Gastroesophageal sphincter (tissue), 3 donors: ENCODE data around the gene ATP2B2.

Experiments used
- EP300 ChIP-seq: sonication (generic); formaldehyde crosslinking; IDR thresholded peaks from one replicate; pipeline ENCODE4 v1.6.1; 2017; ENCODE audit warnings: antibody characterized with exemption, mild to moderate bottlenecking
- POLR2A ChIP-seq, 2 donors: fragments of 450-650 bp; IDR thresholded peaks; one replicate each; pipeline ENCODE4 v1.6.1; 2017; ENCODE audit warnings: antibody characterized with exemption in 2 of 2, mild to moderate bottlenecking in 2 of 2, moderate library complexity in 1 of 2
- TF ChIP-seq, protein P1 (sequence below), 4 experiments: fragments of 200-600 bp in 2 of 4; fragments of 450-650 bp in 2 of 4; sonication (generic) in 1 of 4; IDR thresholded peaks; one replicate each; pipeline ENCODE4 v1.5.1; 2017 to 2019; ENCODE audit warnings: antibody characterized with exemption in 4 of 4, mild to moderate bottlenecking in 2 of 4, moderate library complexity in 2 of 4

DNA sequence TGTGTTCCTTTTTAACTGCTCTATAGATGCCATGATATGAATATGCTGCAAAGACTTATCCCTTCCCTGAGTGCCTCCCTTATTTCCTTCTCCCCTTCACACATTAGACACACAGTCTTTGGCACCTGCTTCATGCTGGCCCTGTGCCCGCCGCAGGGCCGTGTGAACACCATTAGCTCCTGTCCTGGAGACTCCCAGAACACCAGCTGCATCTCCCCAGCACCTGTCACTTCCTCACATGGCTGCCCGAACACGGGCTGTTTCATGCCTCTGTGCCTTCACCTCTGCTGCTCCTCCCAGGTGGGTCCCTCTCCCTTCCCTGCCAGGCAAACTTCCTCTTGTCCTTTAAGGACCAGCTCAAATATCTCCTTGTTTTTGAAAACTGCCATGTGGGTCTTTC is 144.0 kb downstream of the ATP2B2 start:
- TF ChIP-seq POLR2A (IDR thresholded peaks at IDR 0.05) (no peak), EP300 (no peak)
- TF ChIP-seq, protein P1, sequence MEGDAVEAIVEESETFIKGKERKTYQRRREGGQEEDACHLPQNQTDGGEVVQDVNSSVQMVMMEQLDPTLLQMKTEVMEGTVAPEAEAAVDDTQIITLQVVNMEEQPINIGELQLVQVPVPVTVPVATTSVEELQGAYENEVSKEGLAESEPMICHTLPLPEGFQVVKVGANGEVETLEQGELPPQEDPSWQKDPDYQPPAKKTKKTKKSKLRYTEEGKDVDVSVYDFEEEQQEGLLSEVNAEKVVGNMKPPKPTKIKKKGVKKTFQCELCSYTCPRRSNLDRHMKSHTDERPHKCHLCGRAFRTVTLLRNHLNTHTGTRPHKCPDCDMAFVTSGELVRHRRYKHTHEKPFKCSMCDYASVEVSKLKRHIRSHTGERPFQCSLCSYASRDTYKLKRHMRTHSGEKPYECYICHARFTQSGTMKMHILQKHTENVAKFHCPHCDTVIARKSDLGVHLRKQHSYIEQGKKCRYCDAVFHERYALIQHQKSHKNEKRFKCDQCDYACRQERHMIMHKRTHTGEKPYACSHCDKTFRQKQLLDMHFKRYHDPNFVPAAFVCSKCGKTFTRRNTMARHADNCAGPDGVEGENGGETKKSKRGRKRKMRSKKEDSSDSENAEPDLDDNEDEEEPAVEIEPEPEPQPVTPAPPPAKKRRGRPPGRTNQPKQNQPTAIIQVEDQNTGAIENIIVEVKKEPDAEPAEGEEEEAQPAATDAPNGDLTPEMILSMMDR (IDR thresholded peaks at IDR 0.05): no peak
